ENCODE data around the gene ZDHHC11.

DNA sequence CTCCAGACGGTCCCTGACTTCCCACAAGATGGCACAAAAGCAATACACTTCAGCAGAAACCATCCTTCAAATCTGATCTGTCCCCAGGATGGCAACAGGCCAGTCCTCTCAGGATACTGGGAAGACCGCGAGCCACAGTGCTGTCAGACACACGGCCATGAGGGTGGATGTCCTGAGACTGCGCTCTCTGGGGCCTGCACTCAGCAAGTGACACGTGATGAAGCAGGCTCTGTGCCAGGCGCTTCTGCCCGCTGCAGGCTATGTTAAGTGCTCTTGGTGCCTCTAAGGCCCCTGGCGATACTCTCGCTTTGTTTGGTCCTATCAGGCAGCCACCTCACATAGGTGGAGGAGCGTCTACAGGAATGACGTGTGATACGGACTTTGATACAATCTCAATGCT lies 34.7 kb upstream of the ZDHHC11 start:
- TF ChIP-seq, protein P1, sequence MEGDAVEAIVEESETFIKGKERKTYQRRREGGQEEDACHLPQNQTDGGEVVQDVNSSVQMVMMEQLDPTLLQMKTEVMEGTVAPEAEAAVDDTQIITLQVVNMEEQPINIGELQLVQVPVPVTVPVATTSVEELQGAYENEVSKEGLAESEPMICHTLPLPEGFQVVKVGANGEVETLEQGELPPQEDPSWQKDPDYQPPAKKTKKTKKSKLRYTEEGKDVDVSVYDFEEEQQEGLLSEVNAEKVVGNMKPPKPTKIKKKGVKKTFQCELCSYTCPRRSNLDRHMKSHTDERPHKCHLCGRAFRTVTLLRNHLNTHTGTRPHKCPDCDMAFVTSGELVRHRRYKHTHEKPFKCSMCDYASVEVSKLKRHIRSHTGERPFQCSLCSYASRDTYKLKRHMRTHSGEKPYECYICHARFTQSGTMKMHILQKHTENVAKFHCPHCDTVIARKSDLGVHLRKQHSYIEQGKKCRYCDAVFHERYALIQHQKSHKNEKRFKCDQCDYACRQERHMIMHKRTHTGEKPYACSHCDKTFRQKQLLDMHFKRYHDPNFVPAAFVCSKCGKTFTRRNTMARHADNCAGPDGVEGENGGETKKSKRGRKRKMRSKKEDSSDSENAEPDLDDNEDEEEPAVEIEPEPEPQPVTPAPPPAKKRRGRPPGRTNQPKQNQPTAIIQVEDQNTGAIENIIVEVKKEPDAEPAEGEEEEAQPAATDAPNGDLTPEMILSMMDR (IDR thresholded peaks at IDR 0.05; ENCODE audit: low read depth, low read length, poor library complexity, severe bottlenecking) = no peak
- TF ChIP-seq EZH2phosphoT487 (IDR thresholded peaks at IDR 0.05; ENCODE audit: borderline replicate concordance, low read length) = no peak

Data from DOHH2 (cell line).